Right lung (tissue), 5 donors: Measurements from ENCODE around the gene MINDY1. TPM values are rescaled to one million over a fixed set of nuclear protein-coding genes. Genes with fewer than 3 reads are reported as not detected.

Experiments used
- DNase-seq, 2 donors: peaks; one replicate each; pipeline ENCODE4 v3.0.0-alpha.2; 2013
- polyA plus RNA-seq, 5 donors: library from polyadenylated mRNA; unstranded; fragments of 120-200 nt; gene quantifications; one replicate each; pipeline versions ENCODE4 v1.2.1 to v1.2.3, GENCODE V29; 2013; ENCODE audit warnings: inconsistent platforms in 1 of 5, low replicate concordance in 1 of 5; ENCODE audit not compliant: insufficient read length in 5 of 5, insufficient read depth in 1 of 5

The MINDY1 gene
- polyA plus RNA-seq, 5 donors: 32.3 to 46.9 (median 42.6) TPM

GRCh38 chr1:151012684-151013471 is 6.2 kb upstream of the MINDY1 start:
- no peak for DNase-seq

- no peak for DNase-seq
These were observed 4.6 kb upstream of the MINDY1 start for GRCh38 chr1:151011154-151011850.

GRCh38 chr1:151010346-151010726 is 3.6 kb upstream of the MINDY1 start:
- DNase-seq: no peak

- DNase-seq: no peak
These were observed 3.1 kb upstream of the MINDY1 start for GRCh38 chr1:151009674-151010345.

GRCh38 chr1:151009206-151009587 is 2.5 kb upstream of the MINDY1 start:
- no peak for DNase-seq

- DNase-seq: peak; percentile 99
These were observed 1.8 kb upstream of the MINDY1 start, which contains the start of gene PRUNE1 for GRCh38 chr1:151008244-151009205. TSS of gene PRUNE1 (plus strand) at chr1:151008449. CDS start at chr1:151008633, 184 bp downstream.

- no peak for DNase-seq
These were observed 1.1 kb upstream of the MINDY1 start for GRCh38 chr1:151007853-151008243.

- no peak for DNase-seq
These were observed 878 bp downstream of the MINDY1 start for GRCh38 chr1:151005729-151006319.

GRCh38 chr1:151003180-151003579 is 3.5 kb downstream of the MINDY1 start:
- DNase-seq: no peak

- DNase-seq: no peak
These were observed 4.1 kb downstream of the MINDY1 start for GRCh38 chr1:151002611-151003010.

- DNase-seq: no peak
These were observed 4.7 kb downstream of the MINDY1 start for GRCh38 chr1:151002051-151002450.

GRCh38 chr1:151001602-151002001 is 5.1 kb downstream of the MINDY1 start:
- no peak for DNase-seq

GRCh38 chr1:151000408-151000807 is 6.3 kb downstream of the MINDY1 start:
- no peak for DNase-seq

- no peak for DNase-seq
These were observed 6.8 kb downstream of the MINDY1 start for GRCh38 chr1:150999926-151000325.

- DNase-seq: no peak
These were observed 7.5 kb downstream of the MINDY1 start for GRCh38 chr1:150999051-150999674.

- no peak for DNase-seq
These were observed 8.8 kb downstream of the MINDY1 start for GRCh38 chr1:150997949-150998348.

GRCh38 chr1:150997126-150997872 is 9.4 kb downstream of the MINDY1 start:
- DNase-seq: no peak

GRCh38 chr1:150995896-150996295 is 10.8 kb downstream of the MINDY1 start:
- no peak for DNase-seq

- no peak for DNase-seq
These were observed 11.2 kb downstream of the MINDY1 start for GRCh38 chr1:150995460-150995859.

- no peak for DNase-seq
These were observed 12.5 kb downstream of the MINDY1 start for GRCh38 chr1:150994248-150994647.
